ENCODE results near the gene FER.
"Not testable (repeated sequence)": the region's sequence is repeated elsewhere in the genome, so short reads cannot be mapped to it uniquely, and the experiment has no call there.

FER gene

DNA sequence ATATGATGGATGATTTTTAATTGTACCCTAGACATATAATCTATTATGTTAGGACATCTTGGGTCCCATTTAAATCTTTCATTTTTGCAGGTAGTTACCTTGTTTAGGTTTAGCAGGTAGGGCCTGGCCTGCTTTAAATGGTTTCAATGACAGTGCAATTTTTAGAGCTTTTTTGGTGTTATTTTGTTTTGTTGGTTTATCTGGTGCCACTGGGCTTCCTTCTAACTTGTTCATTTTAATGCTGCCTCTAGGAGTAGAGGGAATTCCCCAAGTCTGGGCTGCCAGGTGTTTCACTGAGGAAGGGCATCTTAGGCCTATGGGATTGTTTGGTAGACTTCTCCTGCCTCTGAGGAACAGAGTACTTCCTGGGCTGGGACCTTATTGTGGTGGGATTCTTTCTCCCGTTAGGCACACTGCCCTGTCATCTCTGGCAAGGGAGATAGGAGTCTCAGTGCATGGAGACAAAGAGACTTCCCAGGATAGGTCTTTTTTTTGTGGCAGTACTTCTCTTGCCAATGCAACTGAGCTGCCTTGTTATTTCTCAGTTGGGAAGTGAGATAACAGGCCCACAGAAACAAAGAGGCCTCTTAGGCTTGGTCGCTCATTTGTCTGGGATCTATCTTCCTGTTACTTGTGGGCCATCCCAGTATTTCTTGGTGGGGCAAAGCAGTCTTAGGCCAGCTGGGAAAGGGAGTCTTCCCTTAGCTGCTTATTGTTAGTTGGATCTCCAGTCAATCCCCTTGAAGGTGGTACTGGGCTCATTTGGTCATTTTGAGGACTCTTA is 282.9 kb downstream of the FER start:
- DNase-seq (ENCODE audit: low read depth in 1 of 2, low spot score in 1 of 2) = no peak

DNA sequence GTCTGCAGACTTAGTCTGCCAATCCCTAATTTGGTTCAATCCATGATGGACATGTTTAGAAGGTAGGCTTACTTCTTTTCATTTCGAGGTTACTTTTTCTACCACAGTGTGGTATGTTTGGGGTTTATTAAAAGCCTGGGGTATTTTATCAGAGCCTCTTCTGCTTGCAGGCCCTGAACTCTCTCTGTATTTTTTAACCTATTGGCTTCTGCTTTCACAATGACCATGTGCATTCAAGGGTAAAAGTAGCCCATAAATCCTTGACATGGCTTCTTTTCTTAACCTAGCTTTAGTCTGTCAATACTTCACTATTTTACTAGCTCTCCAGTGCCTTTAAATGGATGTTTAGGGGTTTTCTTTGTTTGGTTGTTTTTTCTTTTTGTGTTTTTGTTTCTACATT is 286.6 kb downstream of the FER start:
- DNase-seq (ENCODE audit: low read depth in 1 of 2, low spot score in 1 of 2) = no peak

- no peak for DNase-seq (ENCODE audit: low read depth in 1 of 2, low spot score in 1 of 2)
Observed at GRCh38 chr5:109035436-109035835, 287.7 kb downstream of the FER start.

DNA sequence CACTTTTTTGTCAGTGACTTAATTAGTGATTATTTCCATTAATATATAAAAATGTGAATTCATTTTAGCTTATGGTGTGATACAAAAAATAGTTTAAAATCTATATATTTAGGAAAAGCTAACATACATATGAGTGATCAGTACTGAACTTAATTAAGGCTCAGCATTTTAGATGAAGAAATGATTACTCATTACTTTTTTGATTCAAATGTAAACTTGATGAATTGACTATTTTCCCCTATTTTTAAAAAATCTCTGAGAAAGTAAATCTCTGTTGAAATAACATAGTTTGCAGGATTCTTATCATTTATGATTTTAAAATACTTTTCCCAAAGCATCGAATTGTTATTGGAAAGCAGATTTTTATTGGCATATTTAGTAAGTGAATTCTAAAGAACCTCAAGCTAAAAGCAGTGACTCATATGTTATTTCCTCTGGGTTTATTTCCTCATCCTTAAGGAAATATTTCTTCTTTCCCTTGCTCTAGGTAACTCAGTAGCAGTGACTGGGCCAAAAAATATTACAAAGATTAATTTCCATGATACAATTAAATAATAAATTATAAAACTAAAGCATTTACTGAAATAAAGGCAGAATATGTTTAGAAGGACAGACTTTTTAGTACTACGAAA is 290.6 kb downstream of the FER start:
- DNase-seq (ENCODE audit: low read depth in 1 of 2, low spot score in 1 of 2) = no peak

- DNase-seq (ENCODE audit: low read depth in 1 of 2, low spot score in 1 of 2) = no peak
Observed at GRCh38 chr5:109041317-109041716, 293.6 kb downstream of the FER start.

- DNase-seq (ENCODE audit: low read depth in 1 of 2, low spot score in 1 of 2) = no peak
Observed at GRCh38 chr5:109045710-109046109, 298.0 kb downstream of the FER start.

DNA sequence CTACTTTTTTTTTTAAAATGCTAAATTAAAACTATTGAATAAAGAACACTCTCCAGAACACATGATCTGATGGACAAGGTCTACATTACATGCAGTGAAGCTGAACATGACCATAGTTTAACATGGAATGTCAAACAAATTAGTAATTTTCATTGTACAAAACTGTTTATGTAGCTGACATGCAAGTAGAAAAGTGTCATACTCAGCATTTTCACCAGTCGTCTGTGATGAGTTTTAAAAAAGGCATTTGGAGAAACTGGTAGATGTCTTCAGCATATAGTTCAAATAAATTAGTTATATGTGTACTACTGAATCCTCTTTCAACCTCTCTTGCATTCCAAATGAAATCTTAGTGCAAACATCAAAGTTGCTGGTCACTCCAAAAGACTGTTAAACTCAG is 301.9 kb downstream of the FER start:
- DNase-seq (ENCODE audit: low read depth in 1 of 2, low spot score in 1 of 2) = no peak

DNA sequence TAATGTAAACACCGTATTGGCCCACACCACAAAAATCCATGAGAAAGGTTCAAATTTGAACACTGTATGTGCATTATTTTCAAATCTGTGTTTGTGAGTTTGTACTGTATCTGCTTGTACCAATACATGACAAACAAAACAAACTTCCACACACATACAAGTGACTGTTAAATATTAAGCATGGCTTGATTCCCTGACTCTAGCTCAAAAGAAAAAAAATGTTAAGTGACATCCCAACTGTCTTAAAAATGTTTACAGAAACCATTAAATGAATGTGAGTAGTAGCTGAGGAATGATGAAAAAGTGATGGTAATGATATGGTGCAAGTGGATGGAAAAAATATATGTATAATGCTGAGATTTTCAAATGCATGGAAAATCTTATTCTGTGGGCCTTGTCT is 302.6 kb downstream of the FER start:
- DNase-seq (ENCODE audit: low read depth in 1 of 2, low spot score in 1 of 2) = not testable (repeated sequence)

DNA sequence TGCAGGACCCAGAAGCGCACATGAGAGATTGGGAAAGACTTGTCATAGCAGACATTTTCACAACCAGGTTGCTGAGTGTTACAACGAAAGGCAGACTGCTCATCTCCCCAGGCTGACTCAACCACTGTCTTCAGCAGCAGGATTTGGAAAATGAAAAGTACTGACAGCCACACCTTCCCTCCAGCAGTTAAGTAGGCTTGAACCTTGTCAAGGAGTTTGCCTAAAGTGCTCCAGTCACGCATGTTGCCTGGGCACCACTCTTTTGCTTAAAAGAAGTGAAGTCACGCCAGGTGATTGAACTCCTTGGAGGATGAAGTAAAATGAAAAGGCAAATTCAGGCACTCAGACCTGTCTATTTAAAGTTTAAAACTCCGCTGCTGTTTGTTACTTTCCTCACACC is 304.5 kb downstream of the FER start:
- not testable (repeated sequence) for DNase-seq (ENCODE audit: low read depth in 1 of 2, low spot score in 1 of 2)

DNA sequence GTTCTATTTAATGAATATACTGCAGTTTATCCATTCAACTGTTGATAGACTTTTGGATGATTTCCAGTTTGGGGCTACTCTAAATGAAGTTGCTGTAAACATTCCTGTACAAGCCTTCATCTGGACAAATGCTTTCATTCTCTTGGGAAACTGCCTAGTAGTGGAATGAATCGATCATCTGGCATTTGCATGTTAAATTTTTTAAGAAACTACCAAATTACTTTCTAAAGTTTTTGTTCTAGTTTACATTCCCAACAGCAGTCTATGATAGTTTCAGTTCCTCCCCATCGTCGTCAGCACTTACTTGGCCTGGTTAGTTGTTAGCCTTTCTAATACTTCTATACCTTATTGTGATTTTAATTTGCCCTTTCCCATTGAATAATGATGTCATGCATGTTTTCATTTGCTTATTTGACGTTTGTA is 306.3 kb downstream of the FER start:
- DNase-seq (ENCODE audit: low read depth in 1 of 2, low spot score in 1 of 2) = no peak

- DNase-seq (ENCODE audit: low read depth in 1 of 2, low spot score in 1 of 2) = no peak
Observed at GRCh38 chr5:109060378-109061025, 312.8 kb downstream of the FER start.

DNA sequence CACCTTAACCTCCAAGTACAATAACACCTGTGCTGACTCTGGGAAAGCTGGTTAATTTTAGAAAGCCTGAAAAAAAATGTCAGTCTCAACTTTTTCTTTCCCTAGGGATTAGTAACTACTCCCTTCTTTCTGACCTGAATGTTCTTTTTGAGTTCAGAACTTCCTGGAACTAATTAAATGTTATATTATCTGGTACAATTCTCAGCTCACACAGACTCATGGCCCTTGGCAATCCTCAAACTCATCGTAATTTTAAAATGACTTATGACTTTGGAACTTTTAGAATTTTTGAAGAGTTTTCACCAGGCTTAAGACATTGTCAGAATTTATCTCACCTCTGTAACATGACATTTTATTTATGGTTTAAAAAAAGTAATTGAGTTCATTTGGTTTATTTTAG is 315.0 kb downstream of the FER start:
- no peak for DNase-seq (ENCODE audit: low read depth in 1 of 2, low spot score in 1 of 2)

DNA sequence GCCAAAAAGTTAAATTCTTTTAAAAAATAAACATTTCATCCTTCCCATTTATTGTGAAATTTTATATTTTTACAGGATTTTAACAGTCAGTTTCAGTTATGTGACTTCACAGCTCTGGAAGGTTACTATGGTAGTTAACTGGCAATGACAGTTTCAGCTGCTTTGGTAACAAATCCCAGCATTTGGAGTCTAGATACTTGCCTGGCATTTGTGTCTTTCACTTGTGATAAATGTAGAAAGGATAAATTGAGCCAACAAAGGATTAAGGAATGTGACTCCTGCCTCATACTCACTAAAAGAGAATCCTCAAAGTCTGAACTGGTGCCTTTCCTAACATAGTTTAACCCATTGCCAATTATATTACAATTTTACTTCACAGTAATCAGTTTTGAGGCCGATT is 315.5 kb downstream of the FER start:
- DNase-seq (ENCODE audit: low read depth in 1 of 2, low spot score in 1 of 2) = no peak

DNA sequence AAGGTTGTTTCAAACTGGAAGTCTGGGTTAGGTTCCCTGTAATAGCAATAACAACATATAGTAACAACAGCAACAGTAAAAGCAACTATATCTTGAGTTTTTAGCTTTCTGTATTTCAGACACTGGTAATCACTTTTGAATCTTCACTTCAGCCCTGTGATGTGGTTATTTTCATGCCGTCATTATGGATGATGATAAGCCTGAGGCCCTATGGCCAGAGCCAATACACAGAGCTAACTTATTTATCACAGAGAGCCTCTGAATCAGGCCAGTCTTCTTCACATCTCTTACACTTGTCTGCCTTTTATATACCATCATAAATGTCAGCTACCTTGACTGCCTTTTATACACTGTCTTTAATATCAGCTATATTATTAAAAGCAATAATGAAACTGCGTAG is 329.0 kb downstream of the FER start:
- no peak for DNase-seq (ENCODE audit: low read depth in 1 of 2, low spot score in 1 of 2)

- DNase-seq (ENCODE audit: low read depth in 1 of 2, low spot score in 1 of 2) = no peak
Observed at GRCh38 chr5:109078448-109078847, 330.8 kb downstream of the FER start.

DNA sequence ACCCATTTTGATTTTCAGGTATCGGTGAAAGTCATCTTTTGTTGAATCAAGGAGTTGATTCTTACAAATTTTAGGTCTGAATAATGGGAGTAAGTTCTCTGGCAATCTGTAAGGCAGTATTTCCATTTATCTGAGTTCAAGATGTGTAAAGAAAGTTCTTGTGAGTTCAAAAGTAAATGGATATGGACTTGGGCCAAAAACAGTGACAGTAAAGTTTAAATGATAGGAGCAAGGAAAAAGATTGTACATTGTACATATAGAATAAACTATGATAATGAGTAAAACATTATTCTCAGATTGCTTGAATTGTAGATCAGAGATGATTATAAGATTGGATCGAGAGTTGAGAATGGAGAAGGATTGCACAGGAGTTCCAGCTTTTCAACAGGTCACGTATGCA is 332.8 kb downstream of the FER start:
- DNase-seq (ENCODE audit: low read depth in 1 of 2, low spot score in 1 of 2) = no peak

- DNase-seq (ENCODE audit: low read depth in 1 of 2, low spot score in 1 of 2) = no peak
Observed at GRCh38 chr5:109080896-109081295, 333.2 kb downstream of the FER start.

- DNase-seq (ENCODE audit: low read depth in 1 of 2, low spot score in 1 of 2) = no peak
Observed at GRCh38 chr5:109083937-109084336, 336.2 kb downstream of the FER start.

GRCh38 chr5:109089191-109089590 is 341.5 kb downstream of the FER start:
- no peak for DNase-seq (ENCODE audit: low read depth in 1 of 2, low spot score in 1 of 2)

- no peak for DNase-seq (ENCODE audit: low read depth in 1 of 2, low spot score in 1 of 2)
Observed at GRCh38 chr5:109099081-109099480, 351.4 kb downstream of the FER start.

GRCh38 chr5:109100971-109101370 is 353.3 kb downstream of the FER start:
- no peak for DNase-seq (ENCODE audit: low read depth in 1 of 2, low spot score in 1 of 2)

DNA sequence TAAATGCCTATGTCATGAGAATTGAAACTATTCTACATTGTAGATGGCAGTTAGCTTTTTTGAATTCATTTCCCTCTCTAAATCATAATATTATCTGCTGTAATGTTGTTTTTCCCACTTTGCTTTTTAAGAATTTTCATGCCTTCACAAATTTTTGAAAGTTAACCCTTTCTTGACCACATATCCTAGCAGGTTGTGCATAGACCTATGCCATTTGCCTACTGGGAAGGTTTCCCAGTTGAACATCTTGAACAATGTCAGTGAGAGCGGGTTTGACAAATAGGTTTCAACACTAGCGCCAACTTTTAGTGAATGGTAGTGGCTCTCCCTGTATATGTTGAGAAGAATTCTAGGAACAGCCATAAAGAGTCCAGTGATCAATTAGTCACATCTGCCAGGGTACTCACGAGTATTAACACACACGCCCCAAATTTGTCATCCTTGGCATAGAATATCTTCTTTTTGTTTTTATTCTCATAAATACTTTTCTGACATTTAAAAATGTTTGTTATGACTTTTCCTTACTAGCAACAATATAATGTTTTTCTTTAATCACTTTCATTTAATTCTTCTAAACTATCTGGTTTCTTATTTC is 354.5 kb downstream of the FER start:
- DNase-seq (ENCODE audit: low read depth in 1 of 2, low spot score in 1 of 2) = no peak
